ENCODE measurements around the gene SP2.
"Not testable (repeated sequence)": the region's sequence is repeated elsewhere in the genome, so short reads cannot be mapped to it uniquely, and the experiment has no call there.

The SP2 gene

DNA sequence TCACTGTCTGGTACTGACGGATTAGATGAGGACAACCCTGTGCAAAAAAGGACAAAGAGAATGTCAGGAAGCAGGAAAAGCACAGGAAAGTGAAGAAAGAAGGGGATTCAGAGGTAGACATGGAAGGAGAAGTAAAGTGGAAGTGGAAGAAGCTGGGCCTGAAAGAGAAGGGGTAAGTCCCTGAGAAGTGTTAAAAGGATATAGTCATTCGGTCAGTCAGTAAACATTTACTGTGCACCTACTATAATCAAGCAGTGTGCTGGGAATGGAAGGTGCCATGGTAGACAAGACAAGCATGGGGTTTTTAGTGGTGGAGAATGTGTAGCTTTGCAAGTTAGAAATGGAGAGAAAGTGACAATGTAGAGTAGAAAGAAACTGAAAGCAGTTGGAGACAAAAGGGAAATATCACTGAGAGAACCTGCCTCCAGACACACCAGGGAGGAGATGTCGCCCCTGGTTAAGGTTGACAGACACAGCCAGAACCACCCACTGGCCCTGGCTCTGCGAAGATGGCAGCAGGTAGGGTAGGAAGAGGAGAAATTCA is 4.4 kb upstream of the SP2 start:
- no peak for DNase-seq (ENCODE audit: low read depth)

DNA sequence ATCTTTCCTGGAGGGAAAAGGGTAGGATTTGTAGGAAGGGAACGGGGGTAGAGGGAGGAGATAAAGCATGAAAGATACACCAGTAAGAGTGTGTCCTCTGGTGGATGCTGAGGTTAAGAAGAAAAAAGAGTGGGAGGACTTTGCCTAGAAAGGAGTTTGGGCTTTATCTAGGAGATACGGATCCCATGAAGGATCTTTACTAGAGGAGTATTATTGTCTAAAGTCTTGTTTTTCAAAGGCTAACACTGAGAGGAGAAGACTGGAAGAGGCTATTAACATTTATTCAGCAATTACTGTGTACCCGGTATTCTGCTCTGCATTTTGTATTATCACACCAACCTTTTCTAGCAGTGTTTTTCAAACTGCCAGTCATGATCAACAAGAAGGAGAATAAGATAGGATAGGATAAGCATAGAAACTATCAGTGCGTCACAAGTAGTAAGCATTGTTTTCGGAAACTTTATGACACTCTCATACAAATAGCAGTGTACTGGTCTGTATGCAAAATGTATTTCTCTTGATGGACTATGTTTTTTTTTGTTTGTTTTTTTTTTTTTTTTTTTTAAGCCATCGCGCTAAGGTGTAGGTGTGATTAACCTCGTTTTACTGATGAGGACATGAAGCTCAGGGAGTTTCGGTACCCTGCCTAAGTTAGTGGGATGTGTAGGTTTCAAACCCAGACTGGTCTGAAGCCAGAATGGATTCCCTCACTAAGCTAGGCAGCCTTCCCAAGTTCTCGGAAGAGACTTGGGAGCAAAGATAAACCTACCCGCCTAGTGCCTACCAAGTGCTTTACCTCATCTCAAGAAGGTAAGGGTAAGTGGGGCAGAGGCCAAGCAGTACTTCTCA is 1.3 kb upstream of the SP2 start:
- DNase-seq (ENCODE audit: low read depth), result no peak

DNA sequence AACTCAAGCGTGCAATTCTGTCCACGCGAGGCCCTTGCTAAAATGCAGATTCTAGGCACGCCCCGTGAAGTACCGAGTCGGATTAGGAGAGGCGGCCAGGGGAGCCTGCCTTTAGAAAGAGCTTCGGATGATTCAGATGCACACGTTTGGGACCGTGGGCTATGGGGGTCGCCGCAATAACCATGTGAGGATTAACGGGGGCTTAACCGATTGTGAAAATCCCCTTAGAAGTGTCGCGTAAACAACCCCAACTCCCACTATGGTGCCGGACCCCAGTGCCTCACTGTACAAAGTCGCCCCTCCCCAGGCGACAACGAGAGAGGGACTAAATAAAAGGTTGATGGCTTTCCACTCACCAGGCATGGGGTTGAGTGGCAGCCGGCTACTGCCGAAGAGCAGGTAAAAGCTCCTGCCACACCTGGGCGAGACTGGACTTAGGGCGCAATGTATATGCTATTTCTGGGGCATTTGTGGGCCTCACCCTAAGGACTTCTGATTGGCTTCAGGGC is 635 bp upstream of the SP2 start:
- no peak for DNase-seq (ENCODE audit: low read depth)

DNA sequence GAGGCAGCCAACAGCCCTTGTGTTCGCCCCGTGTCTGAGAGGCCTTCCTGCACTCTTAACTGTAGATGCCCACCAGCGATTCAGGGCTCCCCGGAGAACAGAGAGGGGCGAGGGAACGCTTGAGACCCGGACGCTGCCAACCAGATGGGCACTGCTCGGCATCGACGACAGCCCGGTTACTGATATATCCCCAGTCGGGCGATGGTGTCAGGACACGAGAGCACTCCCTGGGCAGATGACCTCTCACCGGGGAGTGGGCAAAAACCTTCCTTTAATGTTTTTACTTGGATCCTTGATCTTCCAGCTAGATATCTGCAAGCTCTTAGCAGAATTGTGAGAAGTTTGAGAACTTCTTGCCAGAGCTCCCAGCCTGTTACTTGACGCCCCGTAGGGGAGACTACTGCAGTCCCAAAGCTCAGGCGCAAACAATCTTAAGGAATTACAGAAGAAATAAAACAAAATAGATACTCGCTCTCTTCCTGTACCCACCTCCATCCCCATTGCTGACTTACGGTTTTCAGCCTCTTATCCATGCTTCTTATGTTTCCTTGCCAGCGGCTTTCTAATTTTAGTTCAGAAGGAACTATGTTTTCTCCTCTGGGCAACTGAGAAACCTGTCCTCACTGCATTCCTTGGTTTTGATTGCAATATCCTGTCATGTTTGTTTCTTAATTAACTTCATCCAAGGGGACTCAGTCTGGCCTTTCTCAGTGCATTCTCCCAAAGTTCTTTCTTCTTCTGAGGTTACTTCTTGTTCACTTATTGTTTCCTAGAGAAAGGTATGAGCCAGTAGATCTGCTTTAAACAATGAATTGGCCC is 845 bp downstream of the SP2 start:
- no peak for DNase-seq (ENCODE audit: low read depth)

DNA sequence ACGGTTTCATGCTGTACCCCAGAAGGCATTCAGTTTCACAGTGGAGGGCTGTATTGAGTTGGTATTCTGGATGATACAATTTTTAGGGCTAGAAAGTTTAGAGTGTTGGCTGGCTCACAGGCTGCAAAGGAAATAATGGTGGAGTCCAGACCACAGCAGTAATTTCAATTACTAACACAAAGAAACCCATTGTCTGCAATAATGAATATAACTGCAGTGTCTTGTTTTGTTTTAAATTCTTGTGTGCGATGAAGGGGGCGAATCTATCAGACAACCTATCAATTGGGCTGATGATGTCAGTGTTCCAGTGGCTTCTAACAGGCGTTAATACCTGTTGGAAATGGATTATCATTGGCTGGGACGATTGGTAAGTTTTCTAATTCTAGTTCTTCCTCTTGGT is 1.5 kb downstream of the SP2 start:
- DNase-seq (ENCODE audit: low read depth), result no peak

DNA sequence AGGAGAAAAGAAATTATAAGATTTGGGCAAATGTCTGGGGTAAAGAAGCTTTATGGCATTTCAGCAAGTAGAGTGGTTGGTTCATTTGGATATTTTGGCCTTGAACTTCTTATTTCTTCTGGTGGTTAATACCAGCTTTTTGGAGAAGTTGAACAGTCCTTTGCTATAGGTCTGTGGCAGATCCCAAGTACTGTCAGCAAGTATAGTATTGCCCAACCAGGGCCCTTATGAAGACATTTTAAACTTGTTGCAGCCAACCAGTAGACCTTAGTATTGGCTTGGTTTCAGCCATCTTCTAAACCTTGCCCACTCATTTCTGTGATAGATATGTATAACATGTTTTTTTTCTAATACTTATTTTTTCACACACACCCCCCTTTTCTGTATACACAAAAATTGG is 2.2 kb downstream of the SP2 start:
- DNase-seq (ENCODE audit: low read depth), result no peak

DNA sequence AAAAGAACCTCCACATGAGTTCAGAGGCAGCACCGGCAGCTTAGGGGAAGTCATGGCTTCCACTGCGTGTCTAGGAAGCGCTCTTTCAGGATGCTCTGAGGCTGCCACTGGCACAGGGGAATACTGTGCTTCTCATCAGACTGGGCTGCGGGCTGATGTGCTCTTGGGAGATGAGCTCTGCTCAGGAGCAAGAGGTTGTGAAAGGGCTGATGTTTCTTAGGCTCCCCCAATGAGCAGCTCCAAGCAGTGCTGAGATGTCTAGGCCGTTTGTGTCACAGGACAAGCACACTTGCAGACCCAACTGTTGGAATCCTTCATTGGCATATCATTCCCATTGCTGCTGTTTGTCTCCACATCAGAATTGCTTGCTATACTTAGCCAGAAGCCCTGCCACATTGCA is 3.6 kb downstream of the SP2 start:
- DNase-seq (ENCODE audit: low read depth), result no peak

DNA sequence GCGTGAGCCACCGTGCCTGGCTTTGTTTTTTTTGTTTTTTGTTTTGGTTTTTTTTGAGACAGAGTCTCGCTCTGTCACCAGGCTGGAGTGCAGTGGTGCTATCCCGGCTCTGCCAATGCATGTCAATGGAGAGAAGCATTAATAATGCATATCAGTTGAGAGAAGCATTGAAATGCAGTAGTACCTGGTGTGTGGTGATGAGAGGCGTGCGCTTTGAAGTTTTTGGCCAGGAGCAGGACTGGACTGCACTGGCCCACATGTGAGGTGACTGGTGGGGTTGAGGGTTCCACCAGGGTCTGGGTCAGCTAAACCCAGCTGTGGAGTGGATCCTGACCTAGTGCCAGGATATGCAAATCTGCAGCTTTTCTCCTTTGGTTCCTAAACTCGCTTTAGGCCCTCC is 5.4 kb downstream of the SP2 start:
- DNase-seq (ENCODE audit: low read depth), result no peak

DNA sequence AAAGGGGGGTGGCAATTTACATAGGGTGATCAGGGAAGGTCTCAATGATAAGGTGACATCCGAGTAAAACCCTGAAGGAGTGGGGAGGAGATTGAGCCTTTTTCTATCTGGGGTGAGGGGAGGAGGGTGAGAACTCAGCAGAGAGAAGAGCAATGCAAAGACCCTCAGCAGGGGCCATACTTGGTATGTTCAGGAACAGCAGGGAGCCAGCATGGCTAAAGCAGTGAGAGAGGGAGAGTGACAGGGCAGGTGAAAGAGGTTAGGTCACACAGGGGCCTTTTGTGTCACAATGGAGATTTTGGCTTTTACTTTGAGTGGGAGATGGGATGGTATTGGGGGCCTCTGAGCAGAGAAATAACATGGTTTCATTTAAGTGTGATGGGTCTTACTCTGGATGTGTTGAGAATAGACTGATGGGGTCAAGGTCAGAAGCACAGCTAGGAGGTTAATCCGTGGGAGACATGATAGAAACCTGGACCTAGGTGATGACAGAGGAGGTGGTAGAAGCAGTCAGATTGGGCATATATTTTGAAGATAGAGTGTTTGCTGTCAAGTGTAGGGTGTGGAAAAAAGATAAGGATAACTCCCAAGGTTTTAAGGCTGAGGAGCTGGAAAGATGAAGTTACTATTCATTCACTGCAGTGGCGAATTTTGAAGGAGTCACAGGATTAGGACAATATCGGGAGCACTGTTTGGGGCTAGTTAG is 6.2 kb downstream of the SP2 start:
- DNase-seq (ENCODE audit: low read depth), result no peak

DNA sequence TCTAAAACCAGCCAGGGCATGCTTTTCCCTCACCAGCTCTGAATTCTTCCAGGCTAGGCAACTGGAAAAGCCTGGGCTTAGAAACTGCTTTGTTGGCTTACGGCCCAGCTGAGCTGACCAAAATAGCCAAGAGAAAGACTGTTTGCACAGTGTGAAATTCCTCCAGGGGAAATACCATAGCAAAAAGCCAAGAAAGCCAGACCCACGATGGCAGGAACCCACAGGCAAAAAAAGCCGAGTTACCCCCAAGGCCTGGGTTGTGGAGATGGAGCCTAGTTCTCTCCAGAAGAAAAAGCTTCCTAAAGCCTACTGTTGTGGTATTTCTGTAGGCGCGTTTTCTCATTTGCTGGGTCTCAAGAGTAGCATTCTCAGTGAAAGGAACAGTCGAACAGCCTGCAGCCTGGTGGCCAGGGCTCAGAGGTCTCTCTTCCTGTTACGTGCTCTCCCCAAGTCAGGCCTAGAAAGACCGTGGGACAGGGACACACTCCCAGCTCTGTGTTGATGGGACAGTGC is 9.2 kb downstream of the SP2 start:
- DNase-seq (ENCODE audit: low read depth), result no peak

DNA sequence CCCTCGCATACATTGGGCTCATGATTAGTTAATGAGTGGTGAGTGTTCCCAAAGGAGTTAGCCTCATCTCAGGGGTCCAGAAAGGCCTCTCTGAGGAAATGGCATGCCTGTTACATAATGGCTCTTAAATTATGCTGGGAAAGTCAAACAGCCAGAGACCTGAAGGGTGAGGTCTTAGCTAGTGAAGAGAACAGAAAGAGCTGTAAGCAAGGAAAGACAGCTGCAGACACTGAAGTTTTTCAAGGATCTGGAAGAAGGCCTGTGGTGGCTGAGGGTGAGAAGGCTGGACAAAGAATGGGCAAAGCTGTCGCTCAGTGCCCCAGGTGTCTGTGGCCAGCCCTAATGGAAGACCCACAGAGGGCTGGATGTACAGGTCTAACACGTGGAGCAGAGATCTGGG is 10.4 kb downstream of the SP2 start:
- DNase-seq (ENCODE audit: low read depth), result no peak

DNA sequence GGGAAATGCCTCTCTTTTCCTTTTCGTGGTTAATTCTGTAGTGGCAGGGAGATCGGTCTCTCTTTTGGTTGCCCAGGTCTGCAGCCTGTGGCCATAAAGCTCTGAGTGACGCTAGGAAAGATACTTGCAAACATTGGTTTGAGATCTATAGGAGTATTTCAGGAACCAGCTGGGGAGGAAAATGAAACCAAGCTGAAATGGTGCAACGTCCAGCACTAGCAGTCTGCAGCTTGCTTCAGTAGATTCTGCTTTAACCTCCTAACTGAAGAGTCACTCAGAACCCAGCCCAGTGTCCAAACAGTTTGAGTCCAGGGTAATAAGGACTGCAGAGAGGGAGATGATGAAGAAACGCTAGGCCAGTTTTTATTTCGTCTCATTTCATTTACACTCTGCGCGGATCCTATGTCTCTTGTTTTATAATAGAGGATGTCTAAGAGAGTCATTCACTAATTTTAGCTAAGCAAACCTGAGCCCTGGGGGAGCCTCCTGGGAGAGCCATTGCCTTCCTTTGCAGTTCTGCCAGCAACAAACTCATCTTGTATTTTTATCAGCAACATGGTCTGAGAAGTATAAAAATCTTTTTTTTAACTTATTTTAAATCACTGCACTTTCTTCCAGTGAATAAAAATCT is 12.0 kb downstream of the SP2 start:
- no peak for DNase-seq (ENCODE audit: low read depth)

DNA sequence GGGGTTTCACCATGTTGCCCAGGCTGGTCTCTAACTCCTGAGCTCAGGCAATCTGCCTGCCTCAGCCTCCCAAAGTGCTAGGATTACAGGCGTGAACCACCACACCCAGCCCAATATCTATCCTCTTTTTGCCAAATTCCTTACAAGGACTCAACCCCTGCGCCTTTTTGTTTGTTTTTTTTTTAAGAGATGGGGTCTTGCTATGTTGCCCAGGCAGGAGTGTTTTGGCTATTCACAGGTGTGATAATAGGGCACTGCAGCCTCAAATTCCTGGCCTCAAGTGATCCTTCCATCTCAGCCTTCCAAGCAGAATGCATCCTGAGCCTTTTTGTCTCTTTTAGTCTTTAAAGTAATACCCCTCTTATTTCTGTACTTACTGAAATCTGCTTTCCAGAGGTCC is 17.0 kb downstream of the SP2 start:
- DNase-seq (ENCODE audit: low read depth), result no peak

DNA sequence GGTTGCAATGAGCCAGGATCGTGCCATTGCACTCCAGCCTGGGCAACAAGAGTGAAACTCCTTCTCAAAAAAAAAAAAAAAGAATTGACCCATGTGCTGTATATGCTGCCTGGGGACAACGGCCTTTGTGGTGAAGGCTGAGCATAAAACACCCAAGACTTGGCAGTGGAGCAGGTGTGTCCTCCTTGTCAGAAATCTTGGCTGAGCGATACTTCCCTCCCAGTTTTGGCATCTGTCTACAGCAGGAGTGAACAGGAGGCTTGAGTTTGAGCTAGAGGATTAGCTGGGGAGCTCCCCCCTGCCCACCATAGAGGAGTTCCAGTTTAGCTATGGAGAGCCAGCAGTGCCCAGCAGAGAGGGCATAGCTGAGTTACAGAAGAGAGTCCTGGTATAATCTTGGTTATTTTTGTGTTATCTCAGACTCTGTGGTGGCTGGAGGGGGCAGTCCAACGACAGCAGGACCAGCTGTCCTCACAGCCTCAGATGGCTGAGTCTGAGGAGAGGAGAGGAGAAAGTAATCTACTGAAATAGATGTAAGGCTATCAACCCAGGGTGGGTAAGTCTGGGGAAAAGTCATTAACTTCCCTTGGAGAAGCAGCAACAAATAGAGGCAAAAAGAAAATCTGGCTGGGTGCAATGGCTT is 18.4 kb downstream of the SP2 start:
- DNase-seq (ENCODE audit: low read depth), result no peak

DNA sequence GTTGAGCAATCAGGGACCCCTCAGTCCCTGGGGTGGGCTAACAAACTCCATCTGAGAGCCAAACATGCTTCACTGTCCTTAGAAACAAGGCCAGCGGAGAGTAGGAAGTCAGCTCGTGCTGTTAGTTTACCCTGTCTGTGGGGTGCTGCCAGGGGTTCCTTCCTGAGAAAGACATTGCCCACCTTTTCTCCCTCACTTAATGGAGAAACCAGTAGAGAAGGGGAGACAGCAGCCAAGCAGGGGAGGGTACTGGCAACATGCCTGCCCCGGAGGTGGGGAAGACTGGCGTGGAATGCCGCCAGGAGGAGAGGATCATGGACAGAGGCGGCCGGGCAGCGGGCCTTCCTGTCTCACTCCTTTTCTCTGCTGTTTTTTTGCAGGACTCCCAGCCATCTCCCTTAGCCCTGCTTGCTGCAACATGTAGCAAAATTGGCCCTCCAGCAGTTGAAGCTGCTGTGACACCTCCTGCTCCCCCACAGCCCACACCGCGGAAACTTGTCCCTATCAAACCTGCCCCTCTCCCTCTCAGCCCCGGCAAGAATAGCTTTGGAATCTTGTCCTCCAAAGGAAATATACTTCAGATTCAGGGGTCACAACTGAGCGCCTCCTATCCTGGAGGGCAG is 19.9 kb downstream of the SP2 start:
- no peak for DNase-seq (ENCODE audit: low read depth)

DNA sequence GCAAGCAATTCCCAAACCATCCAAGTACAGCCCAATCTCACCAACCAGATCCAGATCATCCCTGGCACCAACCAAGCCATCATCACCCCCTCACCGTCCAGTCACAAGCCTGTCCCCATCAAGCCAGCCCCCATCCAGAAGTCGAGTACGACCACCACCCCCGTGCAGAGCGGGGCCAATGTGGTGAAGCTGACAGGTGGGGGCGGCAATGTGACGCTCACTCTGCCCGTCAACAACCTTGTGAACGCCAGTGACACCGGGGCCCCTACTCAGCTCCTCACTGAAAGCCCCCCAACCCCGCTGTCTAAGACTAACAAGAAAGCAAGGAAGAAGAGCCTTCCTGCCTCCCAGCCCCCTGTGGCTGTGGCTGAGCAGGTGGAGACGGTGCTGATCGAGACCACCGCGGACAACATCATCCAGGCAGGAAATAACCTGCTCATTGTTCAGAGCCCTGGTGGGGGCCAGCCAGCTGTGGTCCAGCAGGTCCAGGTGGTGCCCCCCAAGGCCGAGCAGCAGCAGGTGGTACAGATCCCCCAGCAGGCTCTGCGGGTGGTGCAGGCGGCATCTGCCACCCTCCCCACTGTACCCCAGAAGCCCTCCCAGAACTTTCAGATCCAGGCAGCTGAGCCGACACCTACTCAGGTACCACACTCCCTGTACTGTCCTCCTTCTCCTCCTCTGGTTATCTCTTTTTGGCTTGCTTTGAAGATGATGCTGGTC is 20.6 kb downstream of the SP2 start:
- no peak for DNase-seq (ENCODE audit: low read depth)

DNA sequence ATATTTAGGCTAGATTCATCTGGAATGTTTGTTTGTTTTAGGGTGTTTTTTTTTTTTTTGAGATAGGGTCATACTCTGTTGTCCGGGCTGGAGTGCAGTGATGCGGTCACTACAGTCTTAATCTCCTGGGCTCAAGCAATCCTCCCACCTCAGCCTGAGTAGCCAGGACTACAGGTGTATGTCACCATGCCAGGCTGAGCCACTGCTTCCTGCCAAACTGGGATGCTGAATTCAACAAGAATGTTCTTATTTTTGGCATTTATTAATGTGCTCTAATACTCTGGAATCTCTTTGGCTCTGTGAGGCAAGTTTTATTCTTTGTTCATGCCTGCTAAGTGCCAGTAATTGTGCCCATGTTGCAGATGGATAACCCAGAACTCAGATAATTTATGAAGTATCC is 21.5 kb downstream of the SP2 start:
- no peak for DNase-seq (ENCODE audit: low read depth)

DNA sequence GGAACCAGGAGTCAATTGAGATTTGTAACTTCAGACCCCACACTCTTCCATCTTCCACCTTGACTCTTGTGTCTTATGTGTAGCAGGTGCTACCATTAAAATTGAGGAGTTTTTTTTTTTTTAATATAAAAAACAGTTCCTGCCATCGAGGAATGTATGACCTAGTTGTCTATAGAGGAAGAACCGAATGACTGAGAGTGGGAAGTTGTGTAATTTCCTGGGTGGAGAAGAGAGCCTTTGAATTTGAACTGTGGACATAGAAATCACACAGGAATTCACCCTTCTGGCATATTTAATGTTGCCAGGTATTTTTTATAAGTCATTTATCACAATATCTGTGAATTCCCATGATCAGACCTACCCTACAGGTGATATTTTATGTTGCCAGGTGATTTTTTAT is 22.0 kb downstream of the SP2 start:
- DNase-seq (ENCODE audit: low read depth), result no peak

DNA sequence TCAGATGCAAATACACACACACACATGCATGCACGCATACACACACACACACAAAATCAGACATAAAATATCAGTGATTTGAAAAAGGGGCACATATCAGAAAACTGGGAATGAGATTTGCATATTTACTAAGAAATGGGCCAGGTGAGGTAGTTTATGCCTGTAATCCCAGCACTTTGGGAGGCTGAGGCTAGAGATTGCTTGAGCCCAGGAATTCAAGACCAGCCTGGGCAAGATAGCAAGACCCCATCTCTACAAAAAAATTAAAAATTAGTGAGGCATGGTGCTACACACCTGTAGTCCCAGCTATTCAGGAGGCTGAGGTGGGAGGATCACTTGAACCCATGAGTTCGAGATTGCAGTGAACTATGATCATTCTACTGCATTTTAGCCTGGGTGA is 23.0 kb downstream of the SP2 start:
- no peak for DNase-seq (ENCODE audit: low read depth)

DNA sequence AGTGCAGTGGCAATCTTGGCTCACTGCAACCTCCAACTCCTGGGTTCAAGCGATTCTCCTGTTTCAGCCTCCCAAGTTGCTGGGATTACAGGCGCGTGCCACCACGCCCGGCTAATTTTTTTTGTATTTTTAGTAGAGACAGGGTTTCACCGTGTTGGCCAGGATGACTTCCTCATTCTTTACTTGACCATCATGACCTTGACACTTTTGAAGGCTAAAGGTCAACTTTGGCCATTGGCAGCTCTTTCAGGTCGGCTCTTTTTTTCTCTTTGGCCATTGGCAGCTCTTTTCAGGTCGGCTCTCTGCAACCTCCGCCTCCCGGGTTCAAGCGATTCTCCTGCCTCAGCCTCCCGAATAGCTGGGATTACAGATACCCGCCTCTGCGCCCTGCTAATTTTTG is 23.9 kb downstream of the SP2 start:
- DNase-seq (ENCODE audit: low read depth), result not testable (repeated sequence)

All from activated T-cell treated with anti-CD3 and anti-CD28 coated beads for 1 hour (primary cell).